GM23338 (cell line): ENCODE data around the gene ANKFY1. TPM values are rescaled to one million over a fixed set of nuclear protein-coding genes. Genes with fewer than 3 reads are reported as not detected.

Experiments
- CREB1 ChIP-seq: fragments of 250-450 bp; sonication (Bioruptor Pico); IDR thresholded peaks from 2 replicates; pipeline ENCODE4 v1.5.0; 2020; ENCODE audit warnings: low read depth, mild to moderate bottlenecking, moderate library complexity
- EZH2 ChIP-seq: fragments of 200-600 bp; sonication (generic); IDR thresholded peaks from one replicate; pipeline ENCODE4 v1.8.0; 2017; ENCODE audit warnings: antibody characterized with exemption, mild to moderate bottlenecking, low read depth; ENCODE audit not compliant: unreplicated experiment
- NANOG ChIP-seq: IDR thresholded peaks from 2 replicates; pipeline ENCODE4 v1.6.1; 2016; ENCODE audit warnings: antibody characterized with exemption, borderline replicate concordance
- POLR2AphosphoS5 ChIP-seq: IDR thresholded peaks from 2 replicates; pipeline ENCODE4 v1.6.1; 2016; ENCODE audit warnings: antibody characterized with exemption, low read depth
- STAT1 ChIP-seq: IDR thresholded peaks from one replicate; pipeline ENCODE4 v1.6.1; 2016; ENCODE audit warnings: antibody characterized with exemption; ENCODE audit not compliant: unreplicated experiment
- ZNF114 ChIP-seq: fragments of 250-450 bp; sonication (Bioruptor Pico); IDR thresholded peaks from 2 replicates; pipeline ENCODE4 v1.5.0; 2020; ENCODE audit warnings: mild to moderate bottlenecking, moderate library complexity
- ZNF331 ChIP-seq: fragments of 250-450 bp; sonication (Bioruptor Pico); IDR thresholded peaks from 2 replicates; pipeline ENCODE4 v1.5.0; 2020; ENCODE audit warnings: low read depth, mild to moderate bottlenecking, moderate library complexity
- polyA plus RNA-seq: library from polyadenylated mRNA; unstranded; fragments of >200 nt; fragmentation: Nextera tagmentation; extraction: Ambion mirVana; gene quantifications from 2 replicates; pipeline ENCODE4 v1.2.1, GENCODE V29; 2016
- total RNA-seq: library from RNA; depleted of rRNA; stranded (reverse); fragments of >200 nt; shearing (Covaris generic); gene quantifications from 2 replicates; pipeline ENCODE4 v1.2.3, GENCODE V29; 2014
- TF ChIP-seq, protein P1 (sequence below): fragments of 250-450 bp; sonication (Bioruptor Pico); IDR thresholded peaks from 2 replicates; pipeline ENCODE4 v1.5.0; 2020; ENCODE audit warnings: mild to moderate bottlenecking, moderate library complexity
- TF ChIP-seq, protein P2 (sequence below), 2 experiments: fragments of 200-600 bp in 1 of 2; sonication (generic) in 1 of 2; conservative IDR thresholded peaks; 2 replicates each; pipeline versions ENCODE4 v1.5.1 to v1.6.1; 2016 to 2017; ENCODE audit warnings: antibody characterized with exemption in 2 of 2, low read depth in 2 of 2, mild to moderate bottlenecking in 2 of 2, moderate library complexity in 1 of 2
- TF ChIP-seq, protein P3 (sequence below): IDR thresholded peaks from 2 replicates; pipeline ENCODE4 v1.6.1; 2016; ENCODE audit warnings: antibody characterized with exemption

Gene ANKFY1
- total and polyA plus RNA-seq, 2 experiments from 2014 or later: 12.9 to 44.4 TPM

DNA sequence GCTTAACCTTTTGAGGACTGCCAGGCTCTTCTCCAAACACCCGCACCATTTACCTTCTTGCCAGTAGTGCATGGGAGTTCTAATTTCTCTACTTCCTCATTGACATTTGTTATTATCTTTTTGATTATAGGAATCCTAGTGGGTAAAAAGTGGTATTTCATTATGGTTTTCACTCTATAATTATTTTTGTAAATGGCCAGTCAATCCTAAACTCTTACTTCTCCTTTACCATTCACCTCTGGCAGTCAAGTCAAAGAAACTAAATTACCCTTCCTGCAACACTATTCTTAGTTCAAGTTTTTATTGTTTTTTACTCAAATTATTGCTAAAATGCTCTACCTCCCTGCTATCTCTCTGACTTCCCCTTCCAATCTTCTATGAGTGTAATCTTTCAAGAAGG lies 29.8 kb upstream of the ANKFY1 start (continued):
- TF ChIP-seq, protein P1, sequence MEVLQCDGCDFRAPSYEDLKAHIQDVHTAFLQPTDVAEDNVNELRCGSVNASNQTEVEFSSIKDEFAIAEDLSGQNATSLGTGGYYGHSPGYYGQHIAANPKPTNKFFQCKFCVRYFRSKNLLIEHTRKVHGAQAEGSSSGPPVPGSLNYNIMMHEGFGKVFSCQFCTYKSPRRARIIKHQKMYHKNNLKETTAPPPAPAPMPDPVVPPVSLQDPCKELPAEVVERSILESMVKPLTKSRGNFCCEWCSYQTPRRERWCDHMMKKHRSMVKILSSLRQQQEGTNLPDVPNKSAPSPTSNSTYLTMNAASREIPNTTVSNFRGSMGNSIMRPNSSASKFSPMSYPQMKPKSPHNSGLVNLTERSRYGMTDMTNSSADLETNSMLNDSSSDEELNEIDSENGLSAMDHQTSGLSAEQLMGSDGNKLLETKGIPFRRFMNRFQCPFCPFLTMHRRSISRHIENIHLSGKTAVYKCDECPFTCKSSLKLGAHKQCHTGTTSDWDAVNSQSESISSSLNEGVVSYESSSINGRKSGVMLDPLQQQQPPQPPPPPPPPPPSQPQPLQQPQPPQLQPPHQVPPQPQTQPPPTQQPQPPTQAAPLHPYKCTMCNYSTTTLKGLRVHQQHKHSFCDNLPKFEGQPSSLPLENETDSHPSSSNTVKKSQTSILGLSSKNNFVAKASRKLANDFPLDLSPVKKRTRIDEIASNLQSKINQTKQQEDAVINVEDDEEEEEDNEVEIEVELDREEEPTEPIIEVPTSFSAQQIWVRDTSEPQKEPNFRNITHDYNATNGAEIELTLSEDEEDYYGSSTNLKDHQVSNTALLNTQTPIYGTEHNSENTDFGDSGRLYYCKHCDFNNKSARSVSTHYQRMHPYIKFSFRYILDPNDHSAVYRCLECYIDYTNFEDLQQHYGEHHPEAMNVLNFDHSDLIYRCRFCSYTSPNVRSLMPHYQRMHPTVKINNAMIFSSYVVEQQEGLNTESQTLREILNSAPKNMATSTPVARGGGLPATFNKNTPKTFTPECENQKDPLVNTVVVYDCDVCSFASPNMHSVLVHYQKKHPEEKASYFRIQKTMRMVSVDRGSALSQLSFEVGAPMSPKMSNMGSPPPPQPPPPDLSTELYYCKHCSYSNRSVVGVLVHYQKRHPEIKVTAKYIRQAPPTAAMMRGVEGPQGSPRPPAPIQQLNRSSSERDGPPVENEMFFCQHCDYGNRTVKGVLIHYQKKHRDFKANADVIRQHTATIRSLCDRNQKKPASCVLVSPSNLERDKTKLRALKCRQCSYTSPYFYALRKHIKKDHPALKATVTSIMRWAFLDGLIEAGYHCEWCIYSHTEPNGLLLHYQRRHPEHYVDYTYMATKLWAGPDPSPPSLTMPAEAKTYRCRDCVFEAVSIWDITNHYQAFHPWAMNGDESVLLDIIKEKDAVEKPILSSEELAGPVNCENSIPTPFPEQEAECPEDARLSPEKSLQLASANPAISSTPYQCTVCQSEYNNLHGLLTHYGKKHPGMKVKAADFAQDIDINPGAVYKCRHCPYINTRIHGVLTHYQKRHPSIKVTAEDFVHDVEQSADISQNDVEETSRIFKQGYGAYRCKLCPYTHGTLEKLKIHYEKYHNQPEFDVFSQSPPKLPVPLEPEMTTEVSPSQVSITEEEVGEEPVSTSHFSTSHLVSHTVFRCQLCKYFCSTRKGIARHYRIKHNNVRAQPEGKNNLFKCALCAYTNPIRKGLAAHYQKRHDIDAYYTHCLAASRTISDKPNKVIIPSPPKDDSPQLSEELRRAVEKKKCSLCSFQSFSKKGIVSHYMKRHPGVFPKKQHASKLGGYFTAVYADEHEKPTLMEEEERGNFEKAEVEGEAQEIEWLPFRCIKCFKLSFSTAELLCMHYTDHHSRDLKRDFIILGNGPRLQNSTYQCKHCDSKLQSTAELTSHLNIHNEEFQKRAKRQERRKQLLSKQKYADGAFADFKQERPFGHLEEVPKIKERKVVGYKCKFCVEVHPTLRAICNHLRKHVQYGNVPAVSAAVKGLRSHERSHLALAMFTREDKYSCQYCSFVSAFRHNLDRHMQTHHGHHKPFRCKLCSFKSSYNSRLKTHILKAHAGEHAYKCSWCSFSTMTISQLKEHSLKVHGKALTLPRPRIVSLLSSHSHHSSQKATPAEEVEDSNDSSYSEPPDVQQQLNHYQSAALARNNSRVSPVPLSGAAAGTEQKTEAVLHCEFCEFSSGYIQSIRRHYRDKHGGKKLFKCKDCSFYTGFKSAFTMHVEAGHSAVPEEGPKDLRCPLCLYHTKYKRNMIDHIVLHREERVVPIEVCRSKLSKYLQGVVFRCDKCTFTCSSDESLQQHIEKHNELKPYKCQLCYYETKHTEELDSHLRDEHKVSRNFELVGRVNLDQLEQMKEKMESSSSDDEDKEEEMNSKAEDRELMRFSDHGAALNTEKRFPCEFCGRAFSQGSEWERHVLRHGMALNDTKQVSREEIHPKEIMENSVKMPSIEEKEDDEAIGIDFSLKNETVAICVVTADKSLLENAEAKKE (CRISPR knock-in tag): no peak
- TF ChIP-seq, protein P2, sequence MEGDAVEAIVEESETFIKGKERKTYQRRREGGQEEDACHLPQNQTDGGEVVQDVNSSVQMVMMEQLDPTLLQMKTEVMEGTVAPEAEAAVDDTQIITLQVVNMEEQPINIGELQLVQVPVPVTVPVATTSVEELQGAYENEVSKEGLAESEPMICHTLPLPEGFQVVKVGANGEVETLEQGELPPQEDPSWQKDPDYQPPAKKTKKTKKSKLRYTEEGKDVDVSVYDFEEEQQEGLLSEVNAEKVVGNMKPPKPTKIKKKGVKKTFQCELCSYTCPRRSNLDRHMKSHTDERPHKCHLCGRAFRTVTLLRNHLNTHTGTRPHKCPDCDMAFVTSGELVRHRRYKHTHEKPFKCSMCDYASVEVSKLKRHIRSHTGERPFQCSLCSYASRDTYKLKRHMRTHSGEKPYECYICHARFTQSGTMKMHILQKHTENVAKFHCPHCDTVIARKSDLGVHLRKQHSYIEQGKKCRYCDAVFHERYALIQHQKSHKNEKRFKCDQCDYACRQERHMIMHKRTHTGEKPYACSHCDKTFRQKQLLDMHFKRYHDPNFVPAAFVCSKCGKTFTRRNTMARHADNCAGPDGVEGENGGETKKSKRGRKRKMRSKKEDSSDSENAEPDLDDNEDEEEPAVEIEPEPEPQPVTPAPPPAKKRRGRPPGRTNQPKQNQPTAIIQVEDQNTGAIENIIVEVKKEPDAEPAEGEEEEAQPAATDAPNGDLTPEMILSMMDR (conservative IDR thresholded peaks at IDR 0.05; ENCODE audit: low read depth in 2 of 2): no peak
- TF ChIP-seq NANOG (no peak), EZH2 (no peak), CREB1 (CRISPR knock-in tag) (no peak), ZNF331 (CRISPR knock-in tag) (no peak), STAT1 (no peak), ZNF114 (CRISPR knock-in tag) (no peak), POLR2AphosphoS5 (no peak)
- TF ChIP-seq, protein P3, sequence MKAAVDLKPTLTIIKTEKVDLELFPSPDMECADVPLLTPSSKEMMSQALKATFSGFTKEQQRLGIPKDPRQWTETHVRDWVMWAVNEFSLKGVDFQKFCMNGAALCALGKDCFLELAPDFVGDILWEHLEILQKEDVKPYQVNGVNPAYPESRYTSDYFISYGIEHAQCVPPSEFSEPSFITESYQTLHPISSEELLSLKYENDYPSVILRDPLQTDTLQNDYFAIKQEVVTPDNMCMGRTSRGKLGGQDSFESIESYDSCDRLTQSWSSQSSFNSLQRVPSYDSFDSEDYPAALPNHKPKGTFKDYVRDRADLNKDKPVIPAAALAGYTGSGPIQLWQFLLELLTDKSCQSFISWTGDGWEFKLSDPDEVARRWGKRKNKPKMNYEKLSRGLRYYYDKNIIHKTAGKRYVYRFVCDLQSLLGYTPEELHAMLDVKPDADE: no peak
